Subcutaneous adipose tissue (tissue), 4 donors: ENCODE measurements around the gene SUMF1. TPM values are rescaled to one million over a fixed set of nuclear protein-coding genes. Genes with fewer than 3 reads are reported as not detected.

Experiments used
- CTCF ChIP-seq: fragments of 450-650 bp; IDR thresholded peaks from one replicate; pipeline ENCODE4 v1.5.1; 2016; ENCODE audit warnings: low read depth, mild to moderate bottlenecking, control low read depth, antibody characterized with exemption, moderate library complexity
- total RNA-seq, 4 donors: library from RNA; depleted of rRNA; stranded (reverse); fragments of >200 nt; gene quantifications; one replicate each; pipeline ENCODE4 v1.1.0, GENCODE V29; 2016

SUMF1 gene
- total RNA-seq, 4 donors from 2014 or later, result 44.3 to 102 (median 68.5) TPM

- no peak for TF ChIP-seq CTCF
Observed at GRCh38 chr3:4380013-4380412, 87.1 kb downstream of the SUMF1 start.

- no peak for TF ChIP-seq CTCF
Observed at GRCh38 chr3:4376499-4376898, 90.6 kb downstream of the SUMF1 start.

- TF ChIP-seq CTCF, result no peak
Observed at GRCh38 chr3:4375911-4376310, 91.2 kb downstream of the SUMF1 start.

GRCh38 chr3:4373669-4374068 is 93.4 kb downstream of the SUMF1 start:
- TF ChIP-seq CTCF, result no peak

GRCh38 chr3:4362523-4362922 is 104.5 kb downstream of the SUMF1 start:
- TF ChIP-seq CTCF, result no peak

GRCh38 chr3:4360817-4361216 is 106.3 kb downstream of the SUMF1 start:
- no peak for TF ChIP-seq CTCF

- TF ChIP-seq CTCF, result no peak
Observed at GRCh38 chr3:4359805-4360502, 107.1 kb downstream of the SUMF1 start.
